ENCODE measurements around the gene REPIN1.

Gene REPIN1

GRCh38 chr7:150409300-150410030, 40.8 kb downstream of the REPIN1 start:
- DNase-seq = no peak

DNA sequence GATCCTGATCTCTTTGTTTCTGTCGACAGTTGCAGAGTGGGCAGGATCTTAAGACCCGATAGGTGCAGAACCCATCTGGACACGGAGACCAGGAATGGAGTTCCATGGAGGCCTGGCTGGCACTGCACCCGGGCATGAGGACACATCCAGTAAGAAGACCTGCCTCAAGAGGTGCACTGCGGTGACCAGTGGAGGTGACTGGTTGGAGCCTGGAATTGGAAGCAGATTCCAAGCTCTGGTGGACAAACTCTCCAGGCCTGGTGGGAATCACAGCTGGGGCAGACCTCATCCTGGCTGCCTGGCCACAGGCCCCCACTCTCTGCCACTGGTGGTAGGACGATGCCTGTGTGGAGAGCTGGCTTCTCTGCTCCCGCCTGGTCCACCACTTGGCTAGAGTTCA, 41.5 kb downstream of the REPIN1 start:
- no peak for DNase-seq

- DNase-seq = no peak
These were observed 42.2 kb downstream of the REPIN1 start for GRCh38 chr7:150410680-150411346.

DNA sequence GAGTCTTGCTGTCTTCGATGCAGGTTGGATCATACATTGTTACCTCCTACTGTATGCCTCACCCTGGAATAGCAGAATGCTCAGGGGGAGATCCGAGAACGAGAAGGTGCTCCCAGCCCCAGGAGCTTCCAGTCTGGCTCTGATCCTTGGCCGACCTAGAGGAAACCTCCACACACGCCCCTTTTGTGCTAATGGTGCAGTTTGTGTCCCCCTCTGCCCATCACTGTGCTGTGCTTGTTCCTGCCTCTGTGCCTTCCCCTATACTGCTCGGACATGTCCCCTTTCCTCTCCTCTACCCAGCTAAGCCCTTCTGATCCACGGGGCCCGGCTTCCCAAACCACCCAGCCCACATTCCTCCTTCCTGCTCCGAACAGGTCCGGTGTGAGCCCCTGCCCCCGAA, 43.0 kb downstream of the REPIN1 start:
- DNase-seq = no peak

DNA sequence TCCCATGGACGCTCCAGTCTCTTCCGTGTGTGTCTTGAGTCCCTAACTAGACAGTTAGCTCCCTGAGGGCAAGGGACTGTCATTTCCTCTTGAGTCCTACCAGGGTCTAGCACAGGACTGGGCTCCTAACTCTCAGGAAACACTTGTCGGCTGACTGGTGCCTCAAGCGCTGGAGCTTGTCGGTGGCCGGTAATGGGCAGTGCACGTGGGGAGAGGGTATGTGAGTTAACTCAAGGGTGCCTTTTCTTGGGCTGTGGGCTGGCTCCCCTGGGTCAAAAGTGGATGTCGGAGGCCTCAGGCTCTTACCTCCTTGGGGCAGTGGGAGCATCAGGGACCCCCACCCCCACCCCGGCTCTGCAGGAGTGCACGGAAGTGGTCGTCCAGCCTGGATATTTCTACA, 43.4 kb downstream of the REPIN1 start:
- DNase-seq = no peak

GRCh38 chr7:150412518-150413488, 44.2 kb downstream of the REPIN1 start:
- DNase-seq = no peak

DNA sequence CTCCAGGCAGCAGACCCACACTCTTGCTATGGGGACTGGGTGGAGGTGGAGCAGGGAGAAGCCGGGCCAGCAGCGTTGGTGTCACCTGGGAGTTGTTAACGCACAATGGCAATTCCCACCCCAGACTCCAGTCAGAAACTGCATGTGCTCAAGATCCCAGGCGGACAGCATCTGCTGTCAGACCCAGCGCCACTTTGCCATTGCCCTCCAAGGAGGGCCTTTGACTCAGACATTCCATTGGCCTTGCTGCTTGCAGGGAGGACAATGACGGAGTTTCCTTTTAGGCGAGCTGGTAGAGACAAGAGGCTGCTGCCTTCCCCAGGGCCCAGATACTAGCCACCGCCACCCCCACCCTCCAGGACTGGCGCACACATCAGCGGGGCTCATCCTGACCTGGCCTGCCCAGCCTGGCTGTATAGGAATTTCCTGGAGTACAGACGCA, 45.0 kb downstream of the REPIN1 start:
- DNase-seq = no peak

GRCh38 chr7:150415161-150416153, 46.8 kb downstream of the REPIN1 start:
- DNase-seq = no peak

DNA sequence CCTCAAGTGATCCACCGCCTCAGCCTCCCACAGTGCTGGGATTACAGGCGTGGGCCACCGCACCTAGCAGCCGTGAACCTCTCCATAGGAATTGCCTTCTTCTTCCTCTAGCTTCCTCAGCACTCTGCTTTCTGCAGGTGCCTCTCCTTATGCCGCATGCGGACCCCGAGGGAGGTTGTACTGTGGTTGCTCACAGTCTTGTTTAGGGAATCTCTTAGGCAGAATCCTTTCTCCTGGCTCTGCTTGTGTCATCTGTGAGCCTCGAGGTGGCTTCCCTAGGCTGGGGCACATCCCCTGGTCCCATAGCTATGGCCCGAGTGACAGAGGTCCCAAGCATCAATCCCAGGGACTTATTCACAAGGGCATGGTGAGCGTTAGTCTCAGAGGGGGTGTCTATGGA, 48.6 kb downstream of the REPIN1 start:
- no peak for DNase-seq

- DNase-seq = no peak
These were observed 49.2 kb downstream of the REPIN1 start for GRCh38 chr7:150417863-150418262.

GRCh38 chr7:150420242-150420641, 51.6 kb downstream of the REPIN1 start:
- DNase-seq = no peak

GRCh38 chr7:150420987-150421674, 52.5 kb downstream of the REPIN1 start:
- peak; percentile 83 for DNase-seq

DNA sequence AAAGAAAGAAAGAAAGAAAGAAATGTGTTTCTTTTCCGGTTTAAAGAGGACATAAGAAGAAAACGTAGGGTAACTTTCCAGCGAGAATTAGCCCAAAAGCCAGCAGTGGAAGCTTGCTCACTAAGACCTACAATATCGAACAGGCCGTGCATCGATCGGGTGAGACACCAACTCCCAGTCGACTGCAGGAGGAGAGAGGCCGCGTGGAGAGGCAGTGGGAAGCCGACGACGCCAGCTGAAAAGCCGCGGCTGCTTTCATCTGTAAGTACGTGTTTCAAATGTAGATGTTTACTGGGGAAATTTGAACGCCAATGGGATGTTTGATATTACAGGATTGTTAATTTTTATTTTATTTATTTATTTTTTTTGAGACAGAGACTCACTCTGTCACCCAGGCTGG, 53.2 kb downstream of the REPIN1 start:
- DNase-seq = no peak
